CD14-positive monocyte (primary cell): ENCODE results near the gene AKTIP. TPM values are rescaled to one million over a fixed set of nuclear protein-coding genes. Genes with fewer than 3 reads are reported as not detected.
A peak's percentile ranks its signal among the peaks of the same experiment; 100 is the strongest.

Source experiments
- DNase-seq, 3 donors: peaks; one replicate each; pipeline ENCODE4 v3.0.0-alpha.2; 2011 to 2022
- H2AFZ ChIP-seq: 2 replicates; pipeline ENCODE4 v1.6.0; 2012; ENCODE audit warnings: mild to moderate bottlenecking, low read depth, low read length, inconsistent platforms; ENCODE audit not compliant: insufficient read depth, poor library complexity, severe bottlenecking
- H3K27ac ChIP-seq, 2 donors: 1 replicate in 1 of 2; 2 replicates in 1 of 2; pipeline ENCODE4 v1.5.1; 2012 to 2013; ENCODE audit warnings: low read length in 2 of 2, control low read depth in 1 of 2, inconsistent platforms in 1 of 2, low read depth in 1 of 2, mild to moderate bottlenecking in 1 of 2
- H3K27me3 ChIP-seq, 2 donors: one replicate each; pipeline versions ENCODE4 v1.6.0 to v1.6.1; 2011 to 2013; ENCODE audit warnings: low read length in 2 of 2; ENCODE audit not compliant: control insufficient read depth in 2 of 2, insufficient read depth in 2 of 2
- H3K36me3 ChIP-seq, 2 donors: replicated peaks in 1 of 2; 1 replicate in 1 of 2; 2 replicates in 1 of 2; pipeline versions ENCODE4 v1.5.1 to v1.6.1; 2012 to 2013; ENCODE audit warnings: low read length in 2 of 2, control low read depth in 1 of 2, inconsistent platforms in 1 of 2, mild to moderate bottlenecking in 1 of 2; ENCODE audit not compliant: insufficient read depth in 2 of 2, control insufficient read depth in 1 of 2
- H3K4me1 ChIP-seq, 2 donors: 1 replicate in 1 of 2; 2 replicates in 1 of 2; pipeline versions ENCODE4 v1.5.1 to v1.6.1; 2012 to 2013; ENCODE audit warnings: low read length in 2 of 2, control low read depth in 1 of 2, inconsistent platforms in 1 of 2, mild to moderate bottlenecking in 1 of 2, moderate library complexity in 1 of 2; ENCODE audit not compliant: insufficient read depth in 2 of 2, control insufficient read depth in 1 of 2
- H3K4me2 ChIP-seq: replicated peaks from 2 replicates; pipeline ENCODE3; 2012; ENCODE audit warnings: low read length, moderate library complexity, mild to moderate bottlenecking; ENCODE audit not compliant: poor library complexity, severe bottlenecking; ENCODE audit errors: extremely low read depth
- H3K4me3 ChIP-seq, 3 experiments: fragments of 200-600 bp in 1 of 3; sonication (generic) in 1 of 3; replicated peaks in 1 of 3; 1 replicate in 2 of 3; 2 replicates in 1 of 3; pipeline ENCODE4 v1.5.1; 2011 to 2013; ENCODE audit warnings: low read length in 3 of 3, mild to moderate bottlenecking in 3 of 3, control low read depth in 2 of 3, low read depth in 2 of 3, inconsistent platforms in 1 of 3, moderate library complexity in 1 of 3
- H3K79me2 ChIP-seq: 2 replicates; pipeline ENCODE4 v1.6.0; 2012; ENCODE audit warnings: mild to moderate bottlenecking, control low read depth, inconsistent platforms, low read length, moderate library complexity; ENCODE audit not compliant: insufficient read depth
- H3K9ac ChIP-seq: 2 replicates; pipeline ENCODE4 v1.6.0; 2017; ENCODE audit warnings: low read length, mild to moderate bottlenecking; ENCODE audit not compliant: insufficient read depth, poor library complexity, severe bottlenecking
- H3K9me3 ChIP-seq, 2 donors: replicated peaks in 1 of 2; 1 replicate in 1 of 2; 2 replicates in 1 of 2; pipeline versions ENCODE4 v1.5.1 to v1.6.1; 2012 to 2013; ENCODE audit warnings: low read length in 2 of 2, control low read depth in 1 of 2; ENCODE audit not compliant: control insufficient read depth in 1 of 2, insufficient read depth in 1 of 2
- H4K20me1 ChIP-seq: 2 replicates; pipeline ENCODE4 v1.6.0; 2012; ENCODE audit warnings: mild to moderate bottlenecking, low read length, control low read depth, moderate library complexity; ENCODE audit not compliant: insufficient read depth
- H3K27ac Mint-ChIP-seq, 7 donors: one replicate each; pipeline ENCODE4 v1.8.0; 2020; ENCODE audit warnings: mild to moderate bottlenecking in 7 of 7, mixed read lengths in 7 of 7, moderate library complexity in 6 of 7, inconsistent platforms in 2 of 7
- H3K27me3 Mint-ChIP-seq, 3 donors: one replicate each; pipeline ENCODE4 v1.8.0; 2021 to 2022; ENCODE audit warnings: low read depth in 3 of 3, mild to moderate bottlenecking in 3 of 3, mixed read lengths in 3 of 3, moderate library complexity in 3 of 3, inconsistent platforms in 1 of 3
- H3K36me3 Mint-ChIP-seq, 2 donors: one replicate each; pipeline ENCODE4 v1.8.0; 2020; ENCODE audit warnings: mixed read lengths in 2 of 2, inconsistent platforms in 1 of 2, mild to moderate bottlenecking in 1 of 2
- H3K4me1 Mint-ChIP-seq: one replicate; pipeline ENCODE4 v1.8.0; 2020; ENCODE audit warnings: mild to moderate bottlenecking, mixed read lengths
- H3K4me3 Mint-ChIP-seq, 2 donors: one replicate each; pipeline ENCODE4 v1.8.0; 2020; ENCODE audit warnings: mild to moderate bottlenecking in 2 of 2, mixed read lengths in 2 of 2, moderate library complexity in 1 of 2
- H3K9me3 Mint-ChIP-seq, 7 donors: one replicate each; pipeline ENCODE4 v1.8.0; 2020 to 2022; ENCODE audit warnings: mixed read lengths in 7 of 7, mild to moderate bottlenecking in 6 of 7, moderate library complexity in 6 of 7, inconsistent platforms in 2 of 7
- CTCF ChIP-seq: fragments of 200-600 bp; IDR thresholded peaks from one replicate; pipeline ENCODE4 v1.8.0; 2022; ENCODE audit warnings: antibody characterized with exemption, mild to moderate bottlenecking
- WGBS: methylation state at CpG from one replicate; pipeline ENCODE4 v1.1.5; 2013; ENCODE audit warnings: missing lambda C conversion rate; ENCODE audit not compliant: insufficient coverage; 5-methylcytosine and 5-hydroxymethylcytosine counted together
- intact Hi-C, 2 donors: fragments of 100-400 bp; cut with micrococcal nuclease; formaldehyde crosslinking; loops; one replicate each; pipeline versions ENCODE4 v1.15.0 to v1.15.1; 2023
- polyA minus RNA-seq: library from RNA; depleted of rRNA, polyadenylated mRNA; stranded (reverse); fragments of >200 nt; gene quantifications from 2 replicates; pipeline ENCODE4 v1.2.3, GENCODE V29; 2012
- polyA plus RNA-seq, 3 donors: library from polyadenylated mRNA; depleted of rRNA in 1 of 3; unstranded in 2 of 3; stranded (reverse) in 1 of 3; fragments of 300-500 nt in 2 of 3; fragments of >200 nt in 1 of 3; fragmentation: Illumina TruSeq in 2 of 3; gene quantifications; 1 replicate in 2 of 3; 2 replicates in 1 of 3; pipeline ENCODE4 v1.2.3, GENCODE V29; 2012 to 2021
- total RNA-seq, 12 experiments: library from RNA in 1 of 12; stranded (reverse) in 1 of 12; fragments of 120-200 nt in 1 of 12; gene quantifications; one replicate each; pipeline ENCODE4 v1.2.4 and lab custom pipeline; 2013 to 2026; ENCODE audit warnings: mixed read lengths in 6 of 12, inconsistent platforms in 1 of 12

AKTIP gene
- 8.9 TPM for total RNA-seq (2013)
- polyA plus RNA-seq (1 to 10 TPM; 5.8 to 9.9 (median 8.7) TPM), polyA minus RNA-seq (3.5 and 7.1 TPM in 2 replicates), total RNA-seq (lab: John Stamatoyannopoulos, UW) (1.3 to 9.6 (median 5.3) reads per million in 11 experiments)

DNA sequence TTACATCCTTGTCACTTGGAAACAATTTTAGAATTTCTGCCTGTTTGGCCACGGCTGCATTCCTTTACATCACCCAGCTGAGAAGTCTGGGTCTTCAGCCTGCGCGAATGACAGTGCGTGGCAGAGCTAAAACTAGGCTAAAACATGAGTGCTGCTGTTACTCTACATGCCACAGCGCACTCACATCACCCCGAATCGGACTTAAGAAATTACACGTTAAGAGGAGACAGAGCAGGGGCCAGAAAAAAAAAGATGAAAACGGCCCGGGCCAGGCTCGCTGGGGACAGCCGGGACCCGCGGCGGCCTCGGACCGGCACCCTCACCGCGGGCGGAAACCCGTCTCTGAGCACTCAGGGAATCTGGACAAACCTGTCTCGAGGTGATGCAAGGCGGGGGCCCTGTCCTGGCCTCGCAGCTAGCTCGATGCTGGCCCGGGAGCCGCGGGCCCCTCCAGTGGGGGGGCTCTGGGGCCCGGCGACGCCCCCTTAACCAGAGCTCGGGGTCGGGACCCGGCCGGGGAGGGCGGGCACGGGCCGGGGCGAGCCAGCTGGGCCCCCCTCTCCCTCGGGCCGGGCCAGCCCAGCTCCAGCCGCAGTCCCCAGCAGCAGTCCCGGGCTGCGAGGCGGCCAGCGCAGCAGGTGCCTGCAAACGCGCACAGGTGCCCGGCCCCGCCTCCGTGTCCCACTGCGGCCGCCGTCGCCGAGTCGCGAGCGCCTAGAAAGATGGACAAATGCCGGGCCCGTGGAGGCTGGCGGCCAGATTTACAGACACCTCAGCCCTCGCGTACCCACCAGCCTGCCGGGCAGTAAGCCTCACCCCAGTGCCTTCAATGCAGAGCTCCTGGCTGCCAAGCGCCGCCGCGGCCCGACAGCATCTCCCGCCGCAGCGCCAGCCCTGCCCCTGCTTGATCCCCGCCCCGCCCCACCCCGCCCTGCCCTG is at the start of gene AKTIP:
Gene AKTIP, minus strand, starts transcription at position 879 of the 939 bp plus-strand sequence. CDS start 2,950 bp downstream, outside the sequence.
- H3K4me3 ChIP-seq: peak within 1 kb of the TSS; percentile 71 to 88 (median 72)
- intact Hi-C loops: loop anchor here in 1 of 2 donors (2.0 kb wide), 1 partner anchor 68 kb away; the partner anchor contains the start of gene RBL2
- peak within 1 kb of the TSS; percentile 79 to 95 (median 92) for H3K27ac Mint-ChIP-seq
- H4K20me1 ChIP-seq: no peaks in the 10 kb centered on the region
- peak within 1 kb of the TSS; percentile 78 to 83 for H3K27ac ChIP-seq
- H3K79me2 ChIP-seq: peaks cover 12% of the 10 kb centered on the region
- peaks cover 26% of the 10 kb centered on the region for H3K4me1 Mint-ChIP-seq
- H3K27me3 Mint-ChIP-seq: peaks cover 3 to 12% (median 11%) of the 10 kb centered on the region in 3 donors
- TF ChIP-seq CTCF: no peak
- peaks cover 27 to 31% of the 10 kb centered on the region in 2 donors for H3K4me1 ChIP-seq
- H3K36me3 Mint-ChIP-seq: peaks cover 18 to 19% of the 10 kb centered on the region in 2 donors
- peak within 1 kb of the TSS; percentile 56 for H3K9ac ChIP-seq
- H2AFZ ChIP-seq: peak within 1 kb of the TSS; percentile 93
- no peaks in the 10 kb centered on the region for H3K9me3 ChIP-seq
- peak within 1 kb of the TSS; percentile 93 for H3K4me2 ChIP-seq
- DNase-seq: peak in 1 of 3 donors; percentile 32
- H3K27me3 ChIP-seq: peaks cover 0 to 3% of the 10 kb centered on the region in 2 donors
- no peaks in the 10 kb centered on the region for H3K9me3 Mint-ChIP-seq
- under 1% methylated on average over 64 of the region's 76 CpGs for WGBS
- H3K4me3 Mint-ChIP-seq: peak within 1 kb of the TSS; percentile 91 to 97
- H3K36me3 ChIP-seq: peaks cover 14 to 21% of the 10 kb centered on the region in 2 donors

GRCh38 chr16:53549970-53550690 is 47.1 kb upstream of the AKTIP start:
- Histone ChIP-seq H3K36me3 (no peaks in the 10 kb centered on the region), H4K20me1 (no peaks in the 10 kb centered on the region), H3K27ac (no peak overlapping the region), H3K4me2 (no peak overlapping the region), H3K79me2 (no peaks in the 10 kb centered on the region), H3K4me3 (no peak overlapping the region), H3K9ac (no peak overlapping the region), H2AFZ (peak overlapping the region; percentile 6), H3K4me1 (no peaks in the 10 kb centered on the region), H3K27me3 (peaks cover 14 to 31% of the 10 kb centered on the region in 2 donors), H3K9me3 (no peaks in the 10 kb centered on the region)
- Mint-ChIP-seq H3K27ac (peak overlapping the region in 1 of 7 donors; percentile 7), H3K27me3 (peaks cover 23 to 53% (median 28%) of the 10 kb centered on the region in 3 donors), H3K36me3 (no peaks in the 10 kb centered on the region), H3K4me1 (peaks cover 3% of the 10 kb centered on the region), H3K9me3 (peaks cover 0 to 3% (median 0%) of the 10 kb centered on the region in 7 donors), H3K4me3 (peak overlapping the region in 1 of 2 donors; percentile 1)
- TF ChIP-seq CTCF: peak; percentile 23
- WGBS: 25% methylated on average over 14 of the region's 18 CpGs
- intact Hi-C loops: no loop called here
- peak in 1 of 3 donors; percentile 3 for DNase-seq
